ENCODE results near the gene SLIT3.

GRCh38 chr5:168917947-168918600, 382.9 kb downstream of the SLIT3 start:
- TF ChIP-seq CTCF (IDR thresholded peaks at IDR 0.05; ENCODE audit: extremely low read depth in 1 of 2, insufficient read depth in 1 of 2, low read depth in 1 of 2, low read length in 2 of 2), result no peak
- TF ChIP-seq MAX (IDR thresholded peaks at IDR 0.05; ENCODE audit: insufficient read depth, insufficient read length), result no peak
- no peak for TF ChIP-seq POLR2AphosphoS5 (IDR thresholded peaks at IDR 0.05; ENCODE audit: insufficient read depth, low read depth, low read length)
- TF ChIP-seq POLR2A (IDR thresholded peaks at IDR 0.05; ENCODE audit: low read depth, low read length), result no peak
